ENCODE measurements around the gene CYB561A3. TPM values are rescaled to one million over a fixed set of nuclear protein-coding genes. Genes with fewer than 3 reads are reported as not detected.
A peak's percentile ranks its signal among the peaks of the same experiment; 100 is the strongest.

Gene CYB561A3
- total and polyA plus RNA-seq, 2 donors (not counting 1 experiment from before 2014, with no cell fraction given) = 248 to 756 TPM

- Mint-ChIP-seq H3K4me1 (peaks cover 46% of the 10 kb centered on the region), H3K4me3 (no peak overlapping the region), H3K9me3 (ENCODE audit: insufficient read depth) (no peaks in the 10 kb centered on the region), H3K27me3 (no peaks in the 10 kb centered on the region), H3K27ac (peak overlapping the region; percentile 88)
- H3K27ac ChIP-seq (ENCODE audit: low read length in 2 of 2) = peak overlapping the region; percentile 37 to 48
- peaks cover 27% of the 10 kb centered on the region for H3K79me2 ChIP-seq (ENCODE audit: control insufficient read depth, insufficient read depth, low read length)
- 23% methylated on average over 7 of the region's 8 CpGs for WGBS (ENCODE audit: insufficient coverage)
- peak overlapping the region; percentile 21 for H3K4me2 ChIP-seq (replicated peaks; ENCODE audit: low read depth, low read length, poor library complexity, severe bottlenecking)
- DNase-seq (peak; percentile 89), ATAC-seq (ENCODE audit: low read depth) (peak; percentile 65)
- peaks cover 25 to 36% of the 10 kb centered on the region in 2 donors for H3K4me1 ChIP-seq (ENCODE audit: control insufficient read depth in 2 of 2, insufficient read depth in 2 of 2, low read length in 2 of 2)
- H4K20me1 ChIP-seq (ENCODE audit: control insufficient read depth, insufficient read depth, low read length, poor library complexity, severe bottlenecking) = peaks cover 14% of the 10 kb centered on the region
- no peaks in the 10 kb centered on the region for H3K9me3 ChIP-seq (ENCODE audit: control extremely low read depth in 1 of 3, control insufficient read depth in 2 of 3, insufficient read depth in 1 of 3, low read length in 2 of 3)
- H2AFZ ChIP-seq (ENCODE audit: insufficient read depth, low read depth, low read length, poor library complexity, severe bottlenecking) = peak overlapping the region; percentile 69
- peak; percentile 96 for TF ChIP-seq CTCF (IDR thresholded peaks at IDR 0.05)
- no peak for TF ChIP-seq EZH2 (IDR thresholded peaks at IDR 0.05; ENCODE audit: borderline replicate concordance, insufficient read depth, low read depth, low read length, poor library complexity, severe bottlenecking)
- intact Hi-C loops (cut with micrococcal nuclease) = loop anchor here (1.0 to 2.0 kb wide), 5 partner anchors 20 to 99 kb away; partner anchors contain the start of genes TMEM138 and TMEM216
- ChIA-PET CTCF (interaction anchor here (0.6 to 11.2 kb wide), 27 partner anchors 9 to 505 kb away, joined by 3 to 649 read pairs (median 9); partner anchors contain the start of genes CPSF7, CYB561A3, SDHAF2 and TMEM138), POLR2A (interaction anchor here (0.9 to 2.6 kb wide), 7 partner anchors 20 to 93 kb away, joined by 3 to 30 read pairs (median 22); partner anchors contain the start of genes CPSF7, CYB561A3, SDHAF2 and TMEM138)
- no peaks in the 10 kb centered on the region for H3K27me3 ChIP-seq (replicated peaks in 1 of 4; ENCODE audit: control extremely low read depth in 1 of 4, control insufficient read depth in 3 of 4, insufficient read depth in 4 of 4, low read length in 3 of 4)
- H3K4me3 ChIP-seq (ENCODE audit: control extremely low read depth in 1 of 5, extremely low read depth in 1 of 5, insufficient read depth in 1 of 5, low read depth in 2 of 5, low read length in 4 of 5) = no peak overlapping the region
- H3K36me3 ChIP-seq (replicated peaks in 1 of 2; ENCODE audit: control extremely low read depth in 1 of 2, control insufficient read depth in 1 of 2, extremely low read depth in 1 of 2, insufficient read depth in 2 of 2, low read length in 1 of 2) = peaks cover 0 to 4% of the 10 kb centered on the region in 2 experiments
- H3K9ac ChIP-seq (ENCODE audit: low read length) = no peak overlapping the region
Observed at GRCh38 chr11:61336171-61336935, 25.3 kb downstream of the CYB561A3 start.

- TF ChIP-seq EZH2 (IDR thresholded peaks at IDR 0.05; ENCODE audit: borderline replicate concordance, insufficient read depth, low read depth, low read length, poor library complexity, severe bottlenecking) (no peak), CTCF (IDR thresholded peaks at IDR 0.05) (no peak)
- peaks cover 30 to 35% of the 10 kb centered on the region in 2 donors for H3K4me1 ChIP-seq (ENCODE audit: control insufficient read depth in 2 of 2, insufficient read depth in 2 of 2, low read length in 2 of 2)
- WGBS (ENCODE audit: insufficient coverage) = 86% methylated on average over 1 of the region's 1 CpG
- no peaks in the 10 kb centered on the region for H3K9me3 ChIP-seq (ENCODE audit: control extremely low read depth in 1 of 3, control insufficient read depth in 2 of 3, insufficient read depth in 1 of 3, low read length in 2 of 3)
- ChIA-PET CTCF (interaction anchor here (1.1 to 11.2 kb wide), 15 partner anchors 9 to 105 kb away, joined by 3 to 649 read pairs (median 11); partner anchors contain the start of genes CYB561A3, TMEM138 and TMEM216), POLR2A (interaction anchor here (1.0 to 2.6 kb wide), 5 partner anchors 21 to 94 kb away, joined by 3 to 29 read pairs (median 22); partner anchors contain the start of genes CPSF7, CYB561A3, SDHAF2 and TMEM138)
- no peak overlapping the region for H3K4me3 ChIP-seq (ENCODE audit: control extremely low read depth in 1 of 5, extremely low read depth in 1 of 5, insufficient read depth in 1 of 5, low read depth in 2 of 5, low read length in 4 of 5)
- peaks cover 22% of the 10 kb centered on the region for H4K20me1 ChIP-seq (ENCODE audit: control insufficient read depth, insufficient read depth, low read length, poor library complexity, severe bottlenecking)
- intact Hi-C loops (cut with micrococcal nuclease) = no loop called here
- no peak for ATAC-seq (ENCODE audit: low read depth)
- peaks cover 53% of the 10 kb centered on the region for H3K4me1 Mint-ChIP-seq
- H2AFZ ChIP-seq (ENCODE audit: insufficient read depth, low read depth, low read length, poor library complexity, severe bottlenecking) = no peak overlapping the region
- no peak overlapping the region for H3K4me2 ChIP-seq (replicated peaks; ENCODE audit: low read depth, low read length, poor library complexity, severe bottlenecking)
- H3K27me3 ChIP-seq (replicated peaks in 1 of 4; ENCODE audit: control extremely low read depth in 1 of 4, control insufficient read depth in 3 of 4, insufficient read depth in 4 of 4, low read length in 3 of 4) = no peaks in the 10 kb centered on the region
- H3K9ac ChIP-seq (ENCODE audit: low read length) = no peak overlapping the region
- H3K27me3 Mint-ChIP-seq = no peaks in the 10 kb centered on the region
- H3K4me3 Mint-ChIP-seq = no peak overlapping the region
- no peaks in the 10 kb centered on the region for H3K9me3 Mint-ChIP-seq (ENCODE audit: insufficient read depth)
- peaks cover 0 to 4% of the 10 kb centered on the region in 2 experiments for H3K36me3 ChIP-seq (replicated peaks in 1 of 2; ENCODE audit: control extremely low read depth in 1 of 2, control insufficient read depth in 1 of 2, extremely low read depth in 1 of 2, insufficient read depth in 2 of 2, low read length in 1 of 2)
- peak overlapping the region in 1 of 2 donors; percentile 44 for H3K27ac ChIP-seq (ENCODE audit: low read length in 2 of 2)
- peaks cover 37% of the 10 kb centered on the region for H3K79me2 ChIP-seq (ENCODE audit: control insufficient read depth, insufficient read depth, low read length)
- peak overlapping the region; percentile 56 for H3K27ac Mint-ChIP-seq
- DNase-seq = no peak
Observed at GRCh38 chr11:61335355-61335710, 26.3 kb downstream of the CYB561A3 start.

Measured in B cell (primary cell).